K562 (cell line): ENCODE results near the gene COX5A. TPM values are rescaled to one million over a fixed set of nuclear protein-coding genes. Genes with fewer than 3 reads are reported as not detected.

Experiments
- ATAC-seq: fragments of 200-7000 bp; cut with Tn5 transposase; 3 replicates; pipeline ENCODE4 v1.9.1; 2020; ENCODE audit warnings: moderate library complexity
- BruUV-seq: library from RNA; stranded (reverse); fragments of 400-500 nt; replicated peaks from 2 replicates; lab custom pipeline; 2021; lab: Mats Ljungman, UMichigan
- CTCF ChIA-PET: fragments of 300-600 bp; formaldehyde crosslinking; extraction: SDS; loops from one replicate; lab custom pipeline; 2021; ENCODE audit warnings: low intra/inter-chr PET ratio; lab: Yijun Ruan, JAX
- POLR2A ChIA-PET: fragments of 300-600, 350-650 bp; sonication (Branson Sonifier 250); formaldehyde crosslinking; extraction: SDS; loops from one replicate; lab custom pipeline; 2021; ENCODE audit warnings: antibody characterized with exemption, inconsistent platforms; lab: Yijun Ruan, JAX
- DNase-seq, 4 experiments: peaks; one replicate each; pipeline versions ENCODE4 v3.0.0 to v3.0.0-alpha.2; 2011 to 2018; ENCODE audit warnings: low spot score in 3 of 4, mixed read lengths in 3 of 4; ENCODE audit errors: extremely low read depth in 1 of 4
- FAIRE-seq: peaks from 2 replicates; lab custom pipeline; 2011; peaks lifted over from hg19 to GRCh38; lab: Jason Lieb, UNC
- H2AFZ ChIP-seq: 2 replicates; pipeline ENCODE4 v1.6.0; 2011; ENCODE audit warnings: low read depth, low read length, control low read depth, inconsistent platforms
- H3K27ac ChIP-seq: fragments of 200-600 bp; 3 replicates; pipeline ENCODE4 v1.8.0; 2011; ENCODE audit warnings: low read depth, mild to moderate bottlenecking, control low read depth, inconsistent platforms, low read length, moderate library complexity, mixed read lengths; ENCODE audit errors: extremely low read depth
- H3K27me3 ChIP-seq, 2 experiments: fragments of 300-600 bp in 1 of 2; 2 replicates in 1 of 2; 3 replicates in 1 of 2; pipeline versions ENCODE4 v1.6.0 to v1.8.0; 2011; ENCODE audit warnings: inconsistent platforms in 2 of 2, low read length in 2 of 2, mild to moderate bottlenecking in 1 of 2, mixed read lengths in 1 of 2, moderate library complexity in 1 of 2; ENCODE audit not compliant: control insufficient read depth in 2 of 2, insufficient read depth in 2 of 2
- H3K36me3 ChIP-seq: fragments of 300-600 bp; 3 replicates; pipeline ENCODE4 v1.8.0; 2011; ENCODE audit warnings: mild to moderate bottlenecking, low read length, inconsistent platforms; ENCODE audit not compliant: control insufficient read depth, insufficient read depth
- H3K4me1 ChIP-seq, 2 experiments: fragments of 200-600 bp in 1 of 2; replicated peaks in 1 of 2; 2 replicates in 1 of 2; 3 replicates in 1 of 2; pipeline versions ENCODE4 v1.5.1 to v1.8.0; 2011; ENCODE audit warnings: inconsistent platforms in 2 of 2, low read length in 2 of 2, mild to moderate bottlenecking in 1 of 2, mixed read lengths in 1 of 2, moderate library complexity in 1 of 2; ENCODE audit not compliant: control insufficient read depth in 2 of 2, insufficient read depth in 2 of 2
- H3K4me2 ChIP-seq: 2 replicates; pipeline ENCODE4 v1.6.1; 2011; ENCODE audit warnings: low read length, control low read depth, inconsistent platforms, mixed read lengths; ENCODE audit not compliant: insufficient read depth
- H3K4me3 ChIP-seq: fragments of 200-600 bp; sonication (generic), shearing (Covaris generic); 2 replicates; pipeline ENCODE4 v1.5.1; 2016; ENCODE audit warnings: control low read depth, inconsistent platforms
- H3K79me2 ChIP-seq: fragments of 200-600 bp; 3 replicates; pipeline ENCODE4 v1.8.0; 2011; ENCODE audit warnings: low read length, inconsistent platforms; ENCODE audit not compliant: control insufficient read depth, insufficient read depth
- H3K9ac ChIP-seq, 2 experiments: 2 replicates each; pipeline versions ENCODE4 v1.6.0 to v1.6.1; 2011; ENCODE audit warnings: low read depth in 2 of 2, low read length in 2 of 2, control low read depth in 1 of 2, inconsistent platforms in 1 of 2, mild to moderate bottlenecking in 1 of 2, mixed read lengths in 1 of 2; ENCODE audit not compliant: insufficient read depth in 1 of 2
- H3K9me1 ChIP-seq: one replicate; pipeline ENCODE4 v1.6.0; 2011; ENCODE audit warnings: inconsistent platforms, mild to moderate bottlenecking, low read length, moderate library complexity; ENCODE audit not compliant: control insufficient read depth, insufficient read depth
- H3K9me3 ChIP-seq: replicated peaks from 2 replicates; pipeline ENCODE4 v1.5.1; 2011; ENCODE audit warnings: low read depth, low read length, inconsistent platforms; ENCODE audit not compliant: control insufficient read depth, insufficient read depth
- H4K20me1 ChIP-seq: replicated peaks from 2 replicates; pipeline ENCODE4 v1.6.1; 2011; ENCODE audit warnings: low read length, inconsistent platforms, mixed read lengths; ENCODE audit not compliant: control insufficient read depth, insufficient read depth
- CHD2 ChIP-seq: IDR thresholded peaks from 2 replicates; pipeline ENCODE4 v1.6.1; 2011; ENCODE audit warnings: low read depth, low read length
- FOXJ3 ChIP-seq: sonication (generic); formaldehyde crosslinking; IDR thresholded peaks from 2 replicates; pipeline ENCODE4 v1.4.0; 2020; ENCODE audit warnings: mild to moderate bottlenecking, missing genetic modification reagents
- POLR2A ChIP-seq: fragments of 450-650 bp; conservative IDR thresholded peaks from 2 replicates; pipeline ENCODE4 v1.6.1; 2016
- POLR2G ChIP-seq: fragments of 200-400 bp; formaldehyde crosslinking; IDR thresholded peaks from 2 replicates; pipeline ENCODE4 v1.6.1; 2017; ENCODE audit warnings: low read depth, mild to moderate bottlenecking, antibody characterized with exemption, low read length, moderate library complexity
- RBFOX2 ChIP-seq: fragments of 200-400 bp; formaldehyde crosslinking; IDR thresholded peaks from 2 replicates; pipeline ENCODE4 v1.6.1; 2017; ENCODE audit warnings: low read depth, mild to moderate bottlenecking, low read length, moderate library complexity
- TBL1XR1 ChIP-seq, 2 experiments: IDR thresholded peaks; 2 replicates each; pipeline ENCODE4 v1.6.1; 2012; ENCODE audit warnings: improper control_type of control experiment in 2 of 2, low read length in 2 of 2, mild to moderate bottlenecking in 1 of 2
- TCF7L2 ChIP-seq: fragments of 150-350 bp; IDR thresholded peaks from 2 replicates; pipeline ENCODE4 v1.6.1; 2016; ENCODE audit warnings: low read depth, mild to moderate bottlenecking, low read length, moderate library complexity
- XRCC5 ChIP-seq: fragments of 200-400 bp; formaldehyde crosslinking; IDR thresholded peaks from 2 replicates; pipeline ENCODE4 v1.6.1; 2017; ENCODE audit warnings: low read depth, mild to moderate bottlenecking, low read length
- ZNF24 ChIP-seq: fragments of 450-650 bp; IDR thresholded peaks from 2 replicates; pipeline ENCODE4 v1.6.1; 2016
- WGBS: fragments of 100-300 bp; shearing (Covaris generic); methylation state at CpG from one replicate; pipeline ENCODE4 v1.1.6; 2016; ENCODE audit warnings: low coverage, mixed read lengths; ENCODE audit not compliant: insufficient coverage; ENCODE audit errors: missing lambda C conversion rate; 5-methylcytosine and 5-hydroxymethylcytosine counted together
- in situ Hi-C: fragments of 300-500 bp; cut with MboI; formaldehyde crosslinking; loops from 4 replicates; pipeline ENCODE4 v1.15.0; 2018; ENCODE audit warnings: inconsistent platforms, mixed read lengths
- intact Hi-C: fragments of 100-400 bp; cut with micrococcal nuclease; formaldehyde crosslinking; loops from 2 replicates; pipeline ENCODE4 v1.14.2; 2022
- polyA plus RNA-seq, 8 experiments: library from polyadenylated mRNA; depleted of rRNA in 4 of 8; stranded (reverse) in 5 of 8; unstranded in 3 of 8; fragments of >200 nt; fragmentation: Nextera tagmentation in 2 of 8; fragmentation: Illumina TruSeq in 1 of 8; extraction: Ambion mirVana in 2 of 8; extraction: Trizol in 1 of 8; gene quantifications; 2 replicates each; pipeline versions ENCODE4 v1.2.1 to v1.2.3, GENCODE V29; 2011 to 2014; ENCODE audit warnings: inconsistent platforms in 1 of 8, missing spikeins in 1 of 8
- total RNA-seq, 7 experiments: library from RNA; depleted of rRNA in 6 of 7; stranded (reverse); fragments of >200 nt in 6 of 7; fragmentation: Illumina TruSeq in 2 of 7; extraction: Trizol in 2 of 7; gene quantifications; 2 replicates each; pipeline versions ENCODE4 v1.2.1 to v1.2.3, GENCODE V29; 2011 to 2021; ENCODE audit warnings: low replicate concordance in 1 of 7
- TF ChIP-seq, protein P1 (sequence below): fragments of 250-450 bp; sonication (Bioruptor Pico); IDR thresholded peaks from 2 replicates; pipeline ENCODE4 v1.5.0; 2020; ENCODE audit warnings: mild to moderate bottlenecking
- TF ChIP-seq, protein P2 (sequence below): fragments of 200-800 bp; sonication (Bioruptor generic); IDR thresholded peaks from 2 replicates; pipeline ENCODE4 v1.6.1; 2017; ENCODE audit warnings: missing genetic modification characterization, missing compliant biosample characterization

COX5A gene
- total and polyA plus RNA-seq, 9 of the 15 experiments (the other 6 are each of a cell fraction or from before 2014, with no cell fraction given) = 86.8 to 553 (median 371) TPM

DNA sequence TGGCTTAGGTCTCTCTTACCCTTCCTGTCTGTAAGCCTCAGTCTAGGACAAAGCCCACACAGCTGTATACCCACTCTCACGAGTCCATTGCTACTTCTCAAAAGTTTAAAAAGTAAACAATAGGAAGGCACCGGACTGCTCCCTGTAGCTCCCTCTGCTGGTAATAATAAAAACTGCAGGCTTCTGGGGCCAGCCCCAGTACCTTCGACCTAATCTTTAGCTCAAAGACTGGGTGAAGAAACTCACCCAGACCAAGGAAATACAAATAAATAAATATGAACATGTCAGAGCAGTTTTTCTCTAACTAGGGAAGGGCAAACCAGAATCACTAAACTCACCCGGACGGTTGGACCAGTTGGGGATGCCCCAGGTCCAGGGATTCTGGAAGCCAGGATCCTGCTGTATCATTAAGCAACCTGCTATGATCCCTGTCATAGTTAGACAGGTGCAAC is 36.2 kb downstream of the COX5A start (continued):
- TF ChIP-seq, protein P1, sequence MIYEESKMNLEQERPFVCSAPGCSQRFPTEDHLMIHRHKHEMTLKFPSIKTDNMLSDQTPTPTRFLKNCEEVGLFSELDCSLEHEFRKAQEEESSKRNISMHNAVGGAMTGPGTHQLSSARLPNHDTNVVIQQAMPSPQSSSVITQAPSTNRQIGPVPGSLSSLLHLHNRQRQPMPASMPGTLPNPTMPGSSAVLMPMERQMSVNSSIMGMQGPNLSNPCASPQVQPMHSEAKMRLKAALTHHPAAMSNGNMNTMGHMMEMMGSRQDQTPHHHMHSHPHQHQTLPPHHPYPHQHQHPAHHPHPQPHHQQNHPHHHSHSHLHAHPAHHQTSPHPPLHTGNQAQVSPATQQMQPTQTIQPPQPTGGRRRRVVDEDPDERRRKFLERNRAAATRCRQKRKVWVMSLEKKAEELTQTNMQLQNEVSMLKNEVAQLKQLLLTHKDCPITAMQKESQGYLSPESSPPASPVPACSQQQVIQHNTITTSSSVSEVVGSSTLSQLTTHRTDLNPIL = no peak
- TF ChIP-seq FOXJ3 (CRISPR knock-in tag) (no peak), CHD2 (no peak), TCF7L2 (no peak), TBL1XR1 (IDR thresholded peaks at IDR 0.05; ENCODE audit: low read length in 2 of 2) (peak in 1 of 2 experiments; percentile 46; a peak in 1 of 4 replicates), XRCC5 (peak; percentile 30; the same call in 1 of the 2 replicates)
- TF ChIP-seq, protein P2, sequence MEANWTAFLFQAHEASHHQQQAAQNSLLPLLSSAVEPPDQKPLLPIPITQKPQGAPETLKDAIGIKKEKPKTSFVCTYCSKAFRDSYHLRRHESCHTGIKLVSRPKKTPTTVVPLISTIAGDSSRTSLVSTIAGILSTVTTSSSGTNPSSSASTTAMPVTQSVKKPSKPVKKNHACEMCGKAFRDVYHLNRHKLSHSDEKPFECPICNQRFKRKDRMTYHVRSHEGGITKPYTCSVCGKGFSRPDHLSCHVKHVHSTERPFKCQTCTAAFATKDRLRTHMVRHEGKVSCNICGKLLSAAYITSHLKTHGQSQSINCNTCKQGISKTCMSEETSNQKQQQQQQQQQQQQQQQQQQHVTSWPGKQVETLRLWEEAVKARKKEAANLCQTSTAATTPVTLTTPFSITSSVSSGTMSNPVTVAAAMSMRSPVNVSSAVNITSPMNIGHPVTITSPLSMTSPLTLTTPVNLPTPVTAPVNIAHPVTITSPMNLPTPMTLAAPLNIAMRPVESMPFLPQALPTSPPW = 0 out of 2 replicates have a peak, but pooled peaks have one; percentile 22

DNA sequence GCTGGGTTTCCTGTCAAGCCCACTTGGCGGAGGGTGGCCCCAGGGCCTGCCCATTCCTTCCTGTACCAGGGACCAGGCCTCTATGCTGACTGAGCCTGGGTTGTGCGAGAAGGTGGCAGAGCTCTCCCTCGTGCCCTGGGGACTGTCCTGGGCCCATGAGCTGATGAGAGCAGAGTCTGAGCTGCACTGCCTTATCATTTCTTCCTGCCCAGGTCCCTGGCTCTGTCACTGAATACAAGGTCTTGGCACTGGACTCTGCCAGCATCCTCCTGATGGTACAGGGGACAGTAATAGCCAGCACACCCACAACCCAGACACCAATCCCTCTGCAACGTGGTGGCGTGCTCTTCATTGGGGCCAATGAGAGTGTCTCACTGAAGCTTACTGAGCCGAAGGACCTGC is 40.6 kb downstream of the COX5A start:
- DNase-seq = no peak
- Histone ChIP-seq H3K27ac (no peak overlapping the region), H2AFZ (no peak overlapping the region), H3K36me3 (peaks cover 72% of the 10 kb centered on the region; the same call in 2 of the 3 replicates), H3K9me1 (no peaks in the 10 kb centered on the region), H3K27me3 (no peaks in the 10 kb centered on the region), H3K4me1 (peaks cover 0 to 4% of the 10 kb centered on the region in 2 experiments; a peak in 1 of 5 replicates), H3K9ac (peak overlapping the region in 1 of 2 experiments; percentile 48; a peak in 1 of 4 replicates), H3K4me3 (no peak overlapping the region), H3K79me2 (no peaks in the 10 kb centered on the region), H3K9me3 (no peaks in the 10 kb centered on the region), H3K4me2 (no peak overlapping the region), H4K20me1 (no peaks in the 10 kb centered on the region; the same call in 1 of the 2 replicates)
- TF ChIP-seq RBFOX2 (peak; percentile 49), POLR2G (peak; percentile 66), POLR2A (peak; percentile 33; the same call in 1 of the 2 replicates), ZNF24 (no peak)
- BruUV-seq = no TSS peak
- in situ Hi-C loops = no loop called here
- ChIA-PET CTCF (no interaction called here), POLR2A (interaction anchor here (0.7 to 3.3 kb wide), 6 partner anchors 8 to 745 kb away, joined by 3 to 29 read pairs (median 3); partner anchors contain the start of genes FAM219B, MPI and ULK3)
- no peak for FAIRE-seq
- 92% methylated on average over 6 of the region's 6 CpGs for WGBS
- intact Hi-C loops = no loop called here
- no peak for ATAC-seq
